Inferior parietal cortex (tissue), 1 donor: ENCODE results near the gene BACH2.

Experiments
- DNase-seq: peaks from one replicate; pipeline ENCODE4 v3.0.0-alpha.2; 2016; ENCODE audit errors: extremely low spot score

Gene BACH2

DNA sequence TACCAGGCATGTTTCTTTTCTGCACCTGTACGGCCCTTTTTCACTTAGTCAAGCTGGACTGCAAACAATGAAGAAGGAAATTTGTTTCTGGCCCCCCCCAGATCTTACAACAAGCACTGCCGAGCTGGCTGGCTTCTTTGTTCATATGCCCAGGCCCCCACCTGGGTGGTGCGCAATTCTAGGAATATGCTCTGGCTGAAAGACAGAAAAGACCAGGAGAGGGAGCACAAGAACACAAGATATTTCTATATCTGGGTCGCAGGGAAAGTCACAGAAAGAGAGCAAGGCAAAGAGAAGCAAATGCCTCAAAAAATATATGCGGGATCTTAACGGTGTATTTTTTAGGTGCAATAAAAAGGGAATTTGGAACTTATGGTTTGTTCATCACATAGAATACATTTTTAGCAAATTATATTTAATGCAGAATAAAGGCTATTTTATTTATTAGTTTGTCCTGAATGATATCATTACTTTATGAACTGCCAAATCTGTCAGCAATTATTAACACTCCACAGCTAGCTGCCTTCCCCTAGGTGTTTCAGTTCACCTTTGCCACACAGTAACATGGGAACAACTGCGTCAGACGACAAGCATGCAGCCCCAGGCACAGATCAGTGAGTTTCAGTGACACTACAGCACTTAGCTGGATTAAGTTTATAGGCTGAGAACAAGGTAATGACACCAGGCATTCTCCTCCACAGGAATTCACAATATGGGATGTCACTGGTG lies 325.9 kb downstream of the BACH2 start:
- peak; percentile 89 for DNase-seq

DNA sequence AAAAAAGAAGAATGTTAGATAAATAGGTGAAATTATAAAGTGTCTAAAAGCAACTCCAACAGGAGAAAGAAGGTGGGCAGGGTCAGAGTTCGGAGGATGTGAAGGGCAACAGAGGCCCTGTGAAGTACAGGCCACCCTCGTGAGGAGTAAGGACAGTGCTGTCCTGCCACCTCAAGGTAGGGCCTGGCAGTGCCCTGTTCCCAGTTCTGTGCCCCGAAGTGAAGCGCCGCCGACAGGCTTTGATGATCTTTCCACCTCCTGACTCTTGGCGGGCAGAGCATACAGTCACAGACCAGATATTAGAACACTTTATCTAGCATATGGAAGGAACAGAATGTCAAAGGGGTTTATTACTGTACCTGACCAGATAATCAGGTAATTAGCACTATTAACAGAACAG lies 326.6 kb downstream of the BACH2 start:
- no peak for DNase-seq

- no peak for DNase-seq
These were observed 329.7 kb downstream of the BACH2 start for GRCh38 chr6:89966913-89967312.

- no peak for DNase-seq
These were observed 330.5 kb downstream of the BACH2 start for GRCh38 chr6:89966228-89966544.

DNA sequence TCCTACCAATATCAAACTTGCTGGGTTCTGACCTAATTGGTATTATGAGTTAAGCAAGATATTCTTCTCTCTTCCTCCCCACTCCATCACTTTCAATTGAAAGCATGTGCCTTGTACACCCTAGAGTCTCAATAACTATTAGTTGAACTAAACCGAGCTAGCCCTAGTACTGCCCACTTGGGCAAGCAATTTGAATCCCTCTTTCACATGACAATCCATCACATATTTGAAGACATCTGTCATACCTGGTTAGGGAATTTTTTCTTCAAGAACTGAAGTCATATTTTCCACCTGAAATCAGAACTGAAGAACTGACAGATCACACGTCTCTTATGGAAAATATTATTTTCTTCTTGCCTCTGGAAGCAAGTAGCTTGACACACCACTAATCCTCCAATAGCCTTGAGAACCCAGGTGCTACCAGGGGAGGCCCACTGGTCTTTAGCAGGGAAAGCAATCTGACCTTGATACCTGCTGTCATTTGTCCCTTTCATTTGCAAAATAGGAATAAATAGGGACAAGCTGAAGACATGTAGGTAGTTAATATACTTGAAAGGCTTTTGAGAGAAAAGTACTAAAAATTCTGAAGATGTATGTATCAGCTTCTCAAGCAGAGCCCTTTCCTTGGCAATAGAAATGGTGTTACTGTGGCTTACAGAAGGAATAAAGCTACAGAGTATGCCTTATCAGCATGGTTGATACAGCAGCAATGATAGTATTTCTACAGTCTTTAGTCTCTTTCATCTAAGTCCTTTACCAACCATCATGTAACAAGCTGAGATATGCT lies 331.0 kb downstream of the BACH2 start:
- no peak for DNase-seq

- no peak for DNase-seq
These were observed 333.3 kb downstream of the BACH2 start for GRCh38 chr6:89963391-89963790.

DNA sequence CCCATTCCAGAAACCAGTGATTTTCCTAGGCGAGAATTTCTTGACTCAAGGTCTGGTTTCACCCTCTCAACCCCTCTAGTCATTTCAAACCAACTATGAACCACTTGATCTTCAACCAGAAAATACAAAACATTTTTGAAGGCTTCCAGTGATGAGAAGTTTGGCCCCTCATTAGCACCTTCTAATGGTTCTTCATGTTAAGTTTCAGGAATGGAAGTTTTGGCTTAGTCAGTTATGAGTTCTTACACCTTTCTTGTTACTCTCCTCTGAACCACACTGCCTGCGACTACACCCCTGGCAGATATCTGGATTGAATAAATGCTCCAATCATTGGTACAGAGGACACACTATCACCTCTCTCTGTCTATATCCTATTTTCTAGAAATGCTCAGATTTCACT lies 335.2 kb downstream of the BACH2 start:
- no peak for DNase-seq

DNA sequence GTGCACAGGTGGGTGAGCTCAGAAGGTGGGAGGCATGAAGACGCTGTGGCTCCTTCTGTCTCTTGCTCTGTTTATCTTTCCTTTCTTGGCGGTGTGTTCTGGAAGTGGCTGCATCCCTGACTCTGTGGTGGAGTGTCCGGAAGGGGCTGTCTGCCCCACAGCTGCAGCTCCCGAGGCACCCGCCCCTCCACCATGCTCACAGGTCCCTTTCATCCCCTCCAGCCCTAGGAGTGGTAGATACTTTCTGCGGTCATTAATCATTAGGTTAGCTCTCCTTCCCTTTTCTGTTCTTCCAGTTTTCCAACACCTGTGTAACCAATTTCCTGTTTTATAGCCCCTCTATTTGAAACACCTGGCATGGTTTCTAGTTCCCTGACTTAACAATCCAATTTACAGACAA lies 336.8 kb downstream of the BACH2 start:
- DNase-seq = no peak

- no peak for DNase-seq
These were observed 340.5 kb downstream of the BACH2 start for GRCh38 chr6:89956182-89956581.

DNA sequence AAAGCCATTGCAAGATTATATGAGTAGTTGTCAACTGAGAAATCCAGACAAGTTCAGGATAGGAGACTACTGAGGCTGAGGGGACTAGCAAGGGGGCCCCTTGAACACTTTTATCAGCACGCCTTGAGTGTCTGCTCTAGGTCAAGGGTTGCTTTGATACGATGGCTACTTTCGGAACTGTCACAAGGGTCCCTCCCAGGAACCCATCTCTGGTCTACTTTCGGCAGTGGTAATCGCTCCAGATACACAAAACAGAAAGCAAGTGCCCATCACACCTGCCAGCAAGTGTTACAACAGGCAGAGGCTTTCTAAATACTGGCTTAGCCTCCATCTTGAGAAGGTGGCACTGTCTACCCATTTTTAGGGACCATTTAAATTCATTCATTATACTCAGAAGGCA lies 341.3 kb downstream of the BACH2 start:
- DNase-seq = no peak

DNA sequence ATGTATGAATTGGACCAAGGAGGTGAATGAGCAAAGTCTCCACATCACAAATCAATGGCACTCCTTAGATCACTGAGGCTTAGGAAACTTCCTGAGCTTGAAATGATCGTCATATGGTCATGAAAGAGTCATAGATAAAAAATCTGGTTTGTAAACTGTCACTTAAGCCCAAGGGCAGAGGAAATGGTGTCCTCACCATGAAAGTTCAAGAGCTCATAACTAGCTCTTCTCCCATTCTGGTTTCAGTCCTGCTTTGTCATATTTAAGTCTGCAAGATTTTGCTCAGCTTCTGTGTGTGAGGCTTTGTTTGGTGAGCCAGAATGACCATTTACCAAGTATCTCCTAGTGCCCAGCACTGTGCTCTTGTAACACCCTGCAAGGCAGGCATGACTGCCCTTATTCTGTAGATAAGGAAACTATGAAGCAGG lies 341.9 kb downstream of the BACH2 start:
- no peak for DNase-seq

DNA sequence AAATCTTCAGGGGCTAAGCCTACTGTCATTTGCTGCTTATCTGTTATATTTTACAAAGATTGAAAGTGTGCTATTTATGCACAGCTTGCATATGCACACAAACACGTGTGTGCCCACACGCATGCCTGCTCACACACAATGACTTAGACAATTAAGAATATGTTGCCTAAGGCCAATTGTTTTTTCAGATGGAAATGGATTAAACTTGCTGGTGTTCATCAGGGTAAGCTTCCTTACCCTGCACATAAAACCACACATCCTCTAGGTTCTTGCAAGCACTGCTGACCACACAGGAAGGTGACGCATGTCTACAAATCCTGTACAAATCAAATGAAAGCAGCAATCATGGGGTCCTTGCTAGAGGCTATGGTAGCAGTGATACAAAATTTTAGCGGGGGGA lies 344.0 kb downstream of the BACH2 start:
- no peak for DNase-seq

DNA sequence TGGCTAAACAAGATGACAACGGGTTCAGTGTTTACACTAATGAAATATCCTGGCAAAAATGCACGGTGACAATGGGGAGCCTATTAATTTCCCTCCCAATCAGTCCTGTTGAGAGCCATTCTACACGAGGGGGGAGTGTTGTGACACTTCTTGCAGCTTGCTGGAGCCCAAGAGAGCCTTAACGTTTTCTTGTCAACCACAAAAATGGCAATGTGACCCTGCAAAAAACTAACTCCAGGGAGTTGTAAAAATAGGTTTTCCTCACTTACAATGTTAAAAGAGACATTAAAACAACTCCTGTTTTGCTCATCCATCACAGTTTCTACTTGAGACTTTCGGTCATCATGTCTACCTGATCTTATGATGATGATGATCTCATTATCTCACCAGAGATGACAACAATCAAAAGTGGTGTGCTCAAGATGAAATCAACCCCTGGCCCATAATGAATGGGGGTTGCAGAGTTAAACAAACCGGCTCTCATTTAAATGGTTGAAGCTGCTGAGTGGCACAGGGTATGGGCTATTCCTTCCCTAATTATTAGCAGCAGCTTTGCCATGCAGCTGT lies 344.5 kb downstream of the BACH2 start:
- DNase-seq = no peak

DNA sequence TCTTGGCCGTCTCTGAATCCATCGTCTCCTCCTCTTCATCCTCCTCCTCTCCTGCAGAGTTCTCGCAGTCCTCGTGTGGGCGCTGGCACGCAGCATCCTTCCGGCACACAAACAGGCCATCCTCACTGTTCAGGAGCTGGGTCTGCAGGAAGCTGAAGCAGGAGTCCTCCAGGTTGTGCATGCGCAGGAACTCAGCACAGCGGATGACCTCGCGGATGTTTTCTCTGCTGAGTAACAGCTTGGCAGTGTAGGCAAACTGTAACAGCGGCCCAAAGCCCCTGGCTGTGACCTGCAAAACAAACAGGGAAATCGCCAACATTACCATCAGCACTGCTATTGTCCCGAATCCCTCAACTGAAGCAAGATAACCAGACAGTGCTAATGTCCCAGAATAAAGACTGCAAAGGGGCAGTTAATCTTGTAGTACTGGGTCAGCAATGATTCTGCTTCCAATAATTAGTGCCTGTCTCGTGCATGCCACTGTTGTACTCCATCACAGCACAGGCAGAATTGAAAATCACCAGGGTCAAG lies 345.0 kb downstream of the BACH2 start:
- peak; percentile 53 for DNase-seq

GRCh38 chr6:89950879-89951391 lies 345.7 kb downstream of the BACH2 start:
- DNase-seq = no peak

GRCh38 chr6:89950446-89950845 lies 346.2 kb downstream of the BACH2 start:
- no peak for DNase-seq

DNA sequence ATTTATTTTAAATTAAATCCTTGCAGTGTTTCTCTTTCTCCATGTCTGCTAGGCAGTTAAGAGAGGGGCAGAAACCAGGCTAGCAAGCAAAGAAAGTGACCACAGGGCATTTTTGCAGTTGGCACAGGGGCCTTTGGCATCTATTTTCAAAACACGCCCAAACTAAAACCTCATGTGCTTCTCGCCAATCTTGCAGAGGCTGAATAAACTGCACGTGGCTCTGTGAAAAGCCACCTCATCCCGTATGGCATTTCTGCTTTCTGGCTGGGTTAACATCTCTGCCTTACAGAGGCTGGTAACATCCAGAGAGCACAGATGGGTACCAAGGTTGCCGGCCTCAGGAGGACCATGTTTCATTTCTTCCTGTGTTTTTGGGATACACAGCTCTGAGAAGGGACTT lies 347.8 kb downstream of the BACH2 start:
- DNase-seq = no peak

GRCh38 chr6:89944826-89945407 lies 351.7 kb downstream of the BACH2 start:
- no peak for DNase-seq

DNA sequence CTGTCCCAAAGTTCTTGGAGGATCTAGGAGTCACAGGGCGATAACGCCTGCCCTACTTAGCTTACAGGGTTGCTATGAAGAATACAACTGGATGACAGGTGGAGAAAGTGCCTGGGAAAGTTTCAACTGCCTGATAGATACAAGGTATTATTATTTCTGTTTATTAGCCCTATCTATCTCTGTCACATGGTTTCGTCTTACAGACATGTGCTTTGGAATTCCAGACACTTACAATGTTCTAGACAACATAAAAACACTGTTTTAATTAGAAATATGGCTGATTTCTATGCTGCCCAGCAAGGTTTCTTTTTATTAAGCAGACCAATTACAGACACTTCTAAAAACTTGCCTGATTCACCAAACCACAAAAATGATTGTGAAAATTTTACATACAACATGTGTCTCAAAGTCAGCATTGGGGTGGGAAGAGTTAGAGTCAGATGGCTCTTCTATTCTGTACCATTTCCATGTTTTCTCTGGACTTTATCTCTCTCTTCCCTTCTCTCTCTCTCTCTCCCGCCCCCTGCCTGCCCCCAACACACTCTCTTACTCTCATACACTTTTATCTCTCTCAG lies 352.4 kb downstream of the BACH2 start:
- no peak for DNase-seq

DNA sequence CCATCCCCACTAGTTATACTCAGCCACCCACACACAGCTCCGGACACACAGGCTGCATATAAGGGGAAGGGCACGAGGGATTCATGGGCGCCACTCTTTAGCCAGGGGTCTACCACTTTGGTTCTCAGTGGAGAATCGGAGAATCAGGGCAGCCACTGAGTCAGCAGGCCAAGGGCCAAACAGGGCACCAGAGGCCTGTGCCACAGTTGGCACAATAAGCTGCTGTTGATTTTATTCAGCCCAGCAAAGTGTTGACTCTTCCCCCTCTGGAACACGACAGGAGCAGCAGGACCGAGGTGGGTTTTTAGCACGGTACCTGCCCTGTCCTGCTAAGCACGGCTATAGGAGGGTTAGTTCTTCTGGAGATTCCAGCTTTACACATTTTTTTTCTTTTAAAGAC lies 354.0 kb downstream of the BACH2 start:
- no peak for DNase-seq

DNA sequence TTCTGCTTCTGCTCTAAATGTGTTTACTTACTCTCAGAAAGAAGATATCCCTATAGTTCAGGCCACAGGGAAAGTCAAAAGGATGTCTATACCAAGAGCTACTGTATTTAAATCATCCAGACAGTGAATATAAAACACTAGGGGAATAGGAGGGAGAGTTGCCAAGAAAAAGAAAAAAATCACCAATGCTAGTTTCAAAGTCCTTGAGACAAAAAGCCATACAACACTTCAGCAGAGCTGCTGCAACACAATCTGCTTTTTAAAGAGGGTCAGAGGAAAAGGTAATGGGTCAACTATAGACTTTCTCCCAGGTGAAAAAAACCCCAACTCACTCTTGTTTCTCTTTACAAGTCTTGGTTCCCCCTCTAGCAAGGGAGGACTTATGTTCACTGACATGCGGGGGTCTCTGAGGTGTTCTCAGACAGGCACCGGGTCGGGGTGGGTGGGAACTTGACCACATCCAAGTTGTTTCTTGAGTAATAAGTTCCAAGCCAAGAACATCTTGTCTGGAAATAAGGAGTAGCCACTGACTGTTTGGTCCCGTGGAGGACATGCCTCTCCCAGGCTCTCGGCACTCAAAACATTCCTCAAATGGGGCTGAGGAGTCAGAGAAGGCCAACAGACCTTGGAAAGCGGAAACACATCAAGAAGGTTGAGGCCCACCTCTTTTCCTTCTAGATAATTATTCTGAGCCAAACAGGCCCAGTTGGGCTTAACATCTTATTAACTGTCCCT lies 354.7 kb downstream of the BACH2 start:
- DNase-seq = no peak
